Fibroblast of the aortic adventitia (primary cell): ENCODE data around the gene ABHD4. TPM values are rescaled to one million over a fixed set of nuclear protein-coding genes. Genes with fewer than 3 reads are reported as not detected.
A peak's percentile ranks its signal among the peaks of the same experiment; 100 is the strongest.

Source experiments
- DNase-seq: peaks from one replicate; pipeline ENCODE4 v3.0.0-alpha.2; 2010; ENCODE audit warnings: low read depth
- H3K4me3 ChIP-seq: 2 replicates; pipeline ENCODE4 v1.5.1; 2011; ENCODE audit warnings: low read depth, mild to moderate bottlenecking, control low read depth, low read length, moderate library complexity
- total RNA-seq: library from RNA; depleted of rRNA; stranded (reverse); fragments of >200 nt; gene quantifications from 2 replicates; pipeline ENCODE4 v1.2.3, GENCODE V29; 2012; ENCODE audit warnings: low replicate concordance
- TF ChIP-seq, protein P1 (sequence below): IDR thresholded peaks from 2 replicates; pipeline ENCODE4 v1.5.1; 2011; ENCODE audit warnings: mild to moderate bottlenecking, low read length, control low read depth, inconsistent platforms; ENCODE audit not compliant: insufficient read depth

ABHD4 gene, protein sequence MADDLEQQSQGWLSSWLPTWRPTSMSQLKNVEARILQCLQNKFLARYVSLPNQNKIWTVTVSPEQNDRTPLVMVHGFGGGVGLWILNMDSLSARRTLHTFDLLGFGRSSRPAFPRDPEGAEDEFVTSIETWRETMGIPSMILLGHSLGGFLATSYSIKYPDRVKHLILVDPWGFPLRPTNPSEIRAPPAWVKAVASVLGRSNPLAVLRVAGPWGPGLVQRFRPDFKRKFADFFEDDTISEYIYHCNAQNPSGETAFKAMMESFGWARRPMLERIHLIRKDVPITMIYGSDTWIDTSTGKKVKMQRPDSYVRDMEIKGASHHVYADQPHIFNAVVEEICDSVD
- total RNA-seq, result 24.3 and 48.6 TPM in 2 replicates

DNA sequence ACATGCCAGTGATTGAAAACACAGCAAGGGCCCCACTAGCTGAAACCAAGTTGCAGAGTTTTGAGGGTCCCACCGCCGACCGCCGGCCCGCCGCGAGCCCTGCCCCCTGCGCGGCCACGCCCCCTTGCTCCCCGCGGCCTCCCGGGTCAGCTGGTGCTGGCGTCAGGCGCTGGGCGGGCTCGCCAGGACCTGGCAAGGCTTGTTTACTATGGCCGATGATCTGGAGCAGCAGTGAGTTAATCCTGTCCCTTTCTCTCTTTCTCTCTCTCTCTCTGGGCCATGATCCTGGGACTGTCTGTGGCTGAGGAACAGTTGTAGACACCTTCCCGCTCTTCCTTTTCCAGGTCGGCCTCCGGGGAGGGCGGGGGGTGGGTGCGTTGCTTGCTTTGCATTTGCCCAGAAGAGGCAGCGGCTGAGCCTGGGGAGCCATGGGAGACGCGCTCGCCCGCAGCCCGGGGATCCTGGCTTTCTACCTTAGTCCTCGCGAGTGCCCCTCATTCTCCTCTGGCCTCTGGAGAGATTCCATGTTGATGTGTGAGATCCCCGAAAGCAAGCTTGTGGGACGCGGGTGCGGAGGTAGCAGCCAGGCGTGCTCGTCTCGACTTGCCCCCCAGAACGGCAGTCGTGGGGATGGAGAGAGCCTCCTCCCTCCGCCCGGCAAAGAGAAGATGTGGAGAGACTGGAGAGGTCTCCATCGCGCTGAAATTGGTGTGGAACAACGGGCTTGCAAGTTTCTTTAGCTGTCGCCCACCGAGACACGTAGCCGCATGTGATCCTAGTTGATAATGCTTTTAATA lies at the start of gene ABHD4:
ABHD4 (plus strand) TSS at position 202 of the 797 bp plus-strand sequence; CDS start at position 209, 7 bp downstream.
- TF ChIP-seq, protein P1, sequence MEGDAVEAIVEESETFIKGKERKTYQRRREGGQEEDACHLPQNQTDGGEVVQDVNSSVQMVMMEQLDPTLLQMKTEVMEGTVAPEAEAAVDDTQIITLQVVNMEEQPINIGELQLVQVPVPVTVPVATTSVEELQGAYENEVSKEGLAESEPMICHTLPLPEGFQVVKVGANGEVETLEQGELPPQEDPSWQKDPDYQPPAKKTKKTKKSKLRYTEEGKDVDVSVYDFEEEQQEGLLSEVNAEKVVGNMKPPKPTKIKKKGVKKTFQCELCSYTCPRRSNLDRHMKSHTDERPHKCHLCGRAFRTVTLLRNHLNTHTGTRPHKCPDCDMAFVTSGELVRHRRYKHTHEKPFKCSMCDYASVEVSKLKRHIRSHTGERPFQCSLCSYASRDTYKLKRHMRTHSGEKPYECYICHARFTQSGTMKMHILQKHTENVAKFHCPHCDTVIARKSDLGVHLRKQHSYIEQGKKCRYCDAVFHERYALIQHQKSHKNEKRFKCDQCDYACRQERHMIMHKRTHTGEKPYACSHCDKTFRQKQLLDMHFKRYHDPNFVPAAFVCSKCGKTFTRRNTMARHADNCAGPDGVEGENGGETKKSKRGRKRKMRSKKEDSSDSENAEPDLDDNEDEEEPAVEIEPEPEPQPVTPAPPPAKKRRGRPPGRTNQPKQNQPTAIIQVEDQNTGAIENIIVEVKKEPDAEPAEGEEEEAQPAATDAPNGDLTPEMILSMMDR, result no peak
- peak; percentile 64 for DNase-seq
- H3K4me3 ChIP-seq, result peak within 1 kb of the TSS; percentile 99

DNA sequence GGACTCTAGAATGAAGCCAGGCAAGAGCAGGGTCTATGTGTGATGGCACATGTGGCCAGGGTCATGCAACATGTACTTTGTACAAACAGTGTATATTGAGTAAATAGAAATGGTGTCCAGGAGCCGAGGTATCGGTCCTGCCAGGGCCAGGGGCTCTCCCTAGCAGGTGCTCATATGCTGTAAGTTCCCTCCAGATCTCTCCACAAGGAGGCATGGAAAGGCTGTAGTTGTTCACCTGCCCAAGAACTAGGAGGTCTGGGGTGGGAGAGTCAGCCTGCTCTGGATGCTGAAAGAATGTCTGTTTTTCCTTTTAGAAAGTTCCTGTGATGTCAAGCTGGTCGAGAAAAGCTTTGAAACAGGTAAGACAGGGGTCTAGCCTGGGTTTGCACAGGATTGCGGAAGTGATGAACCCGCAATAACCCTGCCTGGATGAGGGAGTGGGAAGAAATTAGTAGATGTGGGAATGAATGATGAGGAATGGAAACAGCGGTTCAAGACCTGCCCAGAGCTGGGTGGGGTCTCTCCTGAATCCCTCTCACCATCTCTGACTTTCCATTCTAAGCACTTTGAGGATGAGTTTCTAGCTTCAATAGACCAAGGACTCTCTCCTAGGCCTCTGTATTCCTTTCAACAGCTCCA lies 48.7 kb upstream of the ABHD4 start:
- no peak for DNase-seq
- TF ChIP-seq, protein P1, result no peak

DNA sequence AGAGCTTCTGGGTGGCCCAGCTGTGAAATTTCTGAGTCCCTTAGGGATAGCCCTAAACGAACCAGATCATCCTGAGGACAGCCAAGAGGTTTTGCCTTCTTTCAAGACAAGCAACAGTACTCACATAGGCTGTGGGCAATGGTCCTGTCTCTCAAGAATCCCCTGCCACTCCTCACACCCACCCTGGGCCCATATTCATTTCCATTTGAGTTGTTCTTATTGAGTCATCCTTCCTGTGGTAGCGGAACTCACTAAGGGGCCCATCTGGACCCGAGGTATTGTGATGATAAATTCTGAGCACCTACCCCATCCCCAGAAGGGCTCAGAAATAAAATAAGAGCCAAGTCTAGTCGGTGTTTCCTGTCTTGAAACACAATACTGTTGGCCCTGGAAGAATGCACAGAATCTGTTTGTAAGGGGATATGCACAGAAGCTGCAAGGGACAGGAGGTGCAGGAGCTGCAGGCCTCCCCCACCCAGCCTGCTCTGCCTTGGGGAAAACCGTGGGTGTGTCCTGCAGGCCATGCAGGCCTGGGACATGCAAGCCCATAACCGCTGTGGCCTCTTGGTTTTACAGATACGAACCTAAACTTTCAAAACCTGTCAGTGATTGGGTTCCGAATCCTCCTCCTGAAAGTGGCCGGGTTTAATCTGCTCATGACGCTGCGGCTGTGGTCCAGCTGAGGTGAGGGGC lies 48.0 kb upstream of the ABHD4 start:
- TF ChIP-seq, protein P1, result no peak
- DNase-seq, result peak; percentile 35
- no peak overlapping the region for H3K4me3 ChIP-seq

More for the DNA sequence above, 48.7 kb upstream of the ABHD4 start:
- no peak overlapping the region for H3K4me3 ChIP-seq

DNA sequence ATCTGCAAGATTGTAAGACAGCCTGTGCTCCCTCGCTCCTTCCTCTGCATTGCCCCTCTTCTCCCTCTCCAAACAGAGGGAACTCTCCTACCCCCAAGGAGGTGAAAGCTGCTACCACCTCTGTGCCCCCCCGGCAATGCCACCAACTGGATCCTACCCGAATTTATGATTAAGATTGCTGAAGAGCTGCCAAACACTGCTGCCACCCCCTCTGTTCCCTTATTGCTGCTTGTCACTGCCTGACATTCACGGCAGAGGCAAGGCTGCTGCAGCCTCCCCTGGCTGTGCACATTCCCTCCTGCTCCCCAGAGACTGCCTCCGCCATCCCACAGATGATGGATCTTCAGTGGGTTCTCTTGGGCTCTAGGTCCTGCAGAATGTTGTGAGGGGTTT lies 46.5 kb upstream of the ABHD4 start:
- no peak overlapping the region for H3K4me3 ChIP-seq
- DNase-seq, result no peak
- TF ChIP-seq, protein P1, result no peak

DNA sequence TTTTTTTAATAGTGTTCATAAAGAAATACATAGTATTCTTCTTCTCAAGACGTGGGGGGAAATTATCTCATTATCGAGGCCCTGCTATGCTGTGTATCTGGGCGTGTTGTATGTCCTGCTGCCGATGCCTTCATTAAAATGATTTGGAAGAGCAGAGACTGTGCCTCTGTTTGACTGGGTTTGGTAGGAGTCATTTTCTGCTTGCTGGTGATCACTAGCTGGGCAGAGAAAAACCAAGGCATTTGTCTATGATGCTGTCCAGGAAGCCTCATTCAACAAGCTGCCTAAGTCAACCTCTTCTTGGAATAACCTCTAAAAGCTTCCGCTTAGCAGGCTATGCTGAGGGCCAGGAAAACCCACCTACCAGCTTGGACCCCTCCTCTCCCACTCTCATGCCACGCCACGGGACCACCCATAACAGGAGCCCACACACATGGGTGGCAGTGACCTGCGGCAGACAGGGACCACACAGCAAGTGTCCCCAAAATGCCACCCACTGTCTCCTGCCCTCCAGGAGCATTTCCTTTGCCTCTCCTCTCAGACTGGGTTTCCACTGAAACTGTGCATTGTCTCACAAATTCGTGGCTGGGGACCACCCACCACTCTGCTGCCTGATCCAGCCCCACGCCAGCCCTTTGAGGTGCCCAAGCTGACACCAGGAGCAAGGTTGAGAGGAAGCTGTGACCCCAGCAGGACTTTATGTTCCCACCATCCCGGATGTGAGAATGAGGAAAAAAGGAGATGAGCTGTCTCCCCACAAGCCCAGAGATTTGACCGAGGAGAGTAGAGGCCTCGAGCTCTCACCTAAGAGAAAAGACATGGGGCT lies 45.9 kb upstream of the ABHD4 start:
- TF ChIP-seq, protein P1, result no peak
- no peak for DNase-seq

DNA sequence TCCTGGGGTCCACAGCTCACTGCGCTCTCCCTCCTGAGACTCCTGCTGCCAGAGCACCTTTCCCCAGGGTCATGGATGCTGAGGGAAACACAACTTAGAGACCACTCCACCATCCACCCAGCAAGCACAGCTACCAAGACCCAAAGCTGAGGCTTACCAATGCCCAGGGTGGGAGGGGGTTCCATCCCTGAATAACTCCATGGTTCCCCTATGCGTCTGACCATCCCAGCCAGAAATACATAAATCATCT lies 45.3 kb upstream of the ABHD4 start:
- TF ChIP-seq, protein P1, result no peak
- no peak for DNase-seq
- no peak overlapping the region for H3K4me3 ChIP-seq

More for the DNA sequence above, 45.9 kb upstream of the ABHD4 start:
- H3K4me3 ChIP-seq, result no peak overlapping the region
